ENCODE results near the gene AIM2. TPM values are rescaled to one million over a fixed set of nuclear protein-coding genes. Genes with fewer than 3 reads are reported as not detected.

The AIM2 gene, protein sequence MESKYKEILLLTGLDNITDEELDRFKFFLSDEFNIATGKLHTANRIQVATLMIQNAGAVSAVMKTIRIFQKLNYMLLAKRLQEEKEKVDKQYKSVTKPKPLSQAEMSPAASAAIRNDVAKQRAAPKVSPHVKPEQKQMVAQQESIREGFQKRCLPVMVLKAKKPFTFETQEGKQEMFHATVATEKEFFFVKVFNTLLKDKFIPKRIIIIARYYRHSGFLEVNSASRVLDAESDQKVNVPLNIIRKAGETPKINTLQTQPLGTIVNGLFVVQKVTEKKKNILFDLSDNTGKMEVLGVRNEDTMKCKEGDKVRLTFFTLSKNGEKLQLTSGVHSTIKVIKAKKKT
- 0.58 TPM in 1 of 2 replicates, not detected in the other for total RNA-seq

DNA sequence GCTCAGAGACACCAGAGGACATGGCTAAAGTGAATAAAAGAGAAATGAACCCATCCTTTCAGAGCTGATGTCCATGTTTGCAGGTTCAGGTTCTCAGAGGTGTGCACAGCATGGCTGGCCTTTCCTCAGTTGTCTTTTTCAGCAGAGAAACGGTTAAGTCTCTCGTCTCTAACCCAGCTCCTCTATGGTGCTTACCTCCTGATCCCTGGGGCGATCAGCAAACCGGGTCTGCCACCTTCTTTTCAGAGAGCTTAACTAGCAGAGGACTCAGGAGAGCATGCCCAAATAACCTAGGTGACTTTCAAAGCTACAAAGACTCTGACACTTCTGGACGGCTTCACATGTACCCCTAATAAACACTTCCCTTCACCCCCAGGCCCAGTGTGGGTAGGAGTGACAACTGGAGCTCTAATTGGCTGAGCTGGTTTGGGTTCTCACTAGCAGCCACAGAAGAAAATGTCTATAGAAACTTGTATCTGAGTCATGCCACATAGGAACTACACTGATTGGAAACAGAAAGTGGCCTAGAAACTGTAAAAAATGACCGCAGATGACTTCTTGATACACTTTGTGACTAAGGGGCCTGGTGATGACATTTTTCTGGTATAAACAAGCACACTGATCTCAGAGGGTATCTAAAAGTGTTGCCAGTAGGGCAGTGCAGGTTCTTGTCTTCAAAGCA, at the start of gene AIM2:
Gene AIM2 (minus strand): TSS at position 329 of the 682 bp plus-strand sequence. CDS start 3,267 bp downstream, outside the sequence.

Other genes with a start within 250 kb of the AIM2 start
- gene MNDA, start 245.4 kb downstream of the AIM2 start, total RNA-seq, result not detected in 2 replicates
- not detected in 2 replicates for gene PYHIN1, start 145.2 kb downstream of the AIM2 start, total RNA-seq
- gene IFI16, start 66.9 kb downstream of the AIM2 start, total RNA-seq, result 99.4 and 133 TPM in 2 replicates
- gene CADM3, start 94.8 kb upstream of the AIM2 start, total RNA-seq, result not detected in 2 replicates
- not detected in 2 replicates for gene ACKR1, start 128.1 kb upstream of the AIM2 start, total RNA-seq
- gene FCER1A, start 225.6 kb upstream of the AIM2 start, total RNA-seq, result not detected in 2 replicates